H1 (cell line): ENCODE results near the gene KLF4. TPM values are rescaled to one million over a fixed set of nuclear protein-coding genes. Genes with fewer than 3 reads are reported as not detected.

ENCODE experiments used
- CTCF ChIA-PET: fragments of 300-600 bp; sonication (Branson Sonifier 250); formaldehyde crosslinking; loops from one replicate; lab custom pipeline; 2021; ENCODE audit not compliant: partially characterized antibody; lab: Charles Lee
- POLR2A ChIA-PET: fragments of 300-600 bp; sonication (Branson Sonifier 250); formaldehyde crosslinking; loops from one replicate; lab custom pipeline; 2021; ENCODE audit warnings: inconsistent platforms; ENCODE audit not compliant: partially characterized antibody; lab: Charles Lee
- DNase-seq, 2 experiments: peaks; one replicate each; pipeline versions ENCODE4 v3.0.0 to v3.0.0-alpha.2; 2010 to 2022; ENCODE audit warnings: low spot score in 2 of 2, low read depth in 1 of 2, mixed read lengths in 1 of 2
- FAIRE-seq: peaks from 2 replicates; lab custom pipeline; 2011; peaks lifted over from hg19 to GRCh38; lab: Jason Lieb, UNC
- H2AFZ ChIP-seq: 2 replicates; pipeline ENCODE4 v1.8.1; 2012; ENCODE audit warnings: low read length, inconsistent platforms
- H2AK5ac ChIP-seq: 2 replicates; pipeline ENCODE4 v1.6.1; 2013; ENCODE audit warnings: low read depth, low read length
- H2BK120ac ChIP-seq: replicated peaks from 2 replicates; pipeline ENCODE3; 2013; ENCODE audit warnings: low read depth, low read length, inconsistent platforms
- H2BK12ac ChIP-seq: 2 replicates; pipeline ENCODE4 v1.6.1; 2013; ENCODE audit warnings: low read depth, low read length
- H2BK15ac ChIP-seq: 2 replicates; pipeline ENCODE4 v1.6.1; 2013; ENCODE audit warnings: low read length
- H2BK20ac ChIP-seq: 2 replicates; pipeline ENCODE4 v1.6.1; 2013; ENCODE audit warnings: low read length
- H2BK5ac ChIP-seq: 2 replicates; pipeline ENCODE4 v1.6.1; 2013; ENCODE audit warnings: low read depth, low read length
- H3K14ac ChIP-seq: 2 replicates; pipeline ENCODE4 v1.6.1; 2013; ENCODE audit warnings: inconsistent platforms; ENCODE audit not compliant: insufficient read length
- H3K18ac ChIP-seq: 2 replicates; pipeline ENCODE4 v1.6.1; 2013; ENCODE audit warnings: low read length; ENCODE audit errors: extremely low read depth
- H3K23ac ChIP-seq: 2 replicates; pipeline ENCODE4 v1.6.1; 2013; ENCODE audit warnings: inconsistent platforms; ENCODE audit not compliant: insufficient read length
- H3K23me2 ChIP-seq: 2 replicates; pipeline ENCODE4 v1.6.1; 2013; ENCODE audit warnings: low read depth, low read length
- H3K27ac ChIP-seq: 2 replicates; pipeline ENCODE4 v1.6.1; 2011; ENCODE audit warnings: low read depth, low read length, inconsistent platforms
- H3K27me3 ChIP-seq, 4 experiments: replicated peaks in 1 of 4; 1 replicate in 1 of 4; 2 replicates in 3 of 4; pipeline versions ENCODE4 v1.6.1 to v1.8.1; 2011 to 2013; ENCODE audit warnings: low read length in 3 of 4, mild to moderate bottlenecking in 3 of 4, inconsistent platforms in 2 of 4, mixed read lengths in 2 of 4, moderate library complexity in 1 of 4; ENCODE audit not compliant: control insufficient read depth in 3 of 4, insufficient read depth in 3 of 4; ENCODE audit errors: extremely low read depth in 1 of 4
- H3K36me3 ChIP-seq, 4 experiments: 2 replicates each; pipeline versions ENCODE4 v1.6.1 to v1.8.1; 2011 to 2013; ENCODE audit warnings: mild to moderate bottlenecking in 4 of 4, low read length in 3 of 4, moderate library complexity in 2 of 4, control low read depth in 1 of 4, inconsistent platforms in 1 of 4; ENCODE audit not compliant: insufficient read depth in 4 of 4, control insufficient read depth in 2 of 4
- H3K4ac ChIP-seq: replicated peaks from 2 replicates; pipeline ENCODE3; 2013; ENCODE audit warnings: low read length, low read depth, mixed read lengths, inconsistent platforms; ENCODE audit not compliant: insufficient read length
- H3K4me1 ChIP-seq, 4 experiments: replicated peaks in 1 of 4; 1 replicate in 1 of 4; 2 replicates in 3 of 4; pipeline versions ENCODE4 v1.6.1 to v1.8.1; 2011 to 2013; ENCODE audit warnings: low read length in 3 of 4, inconsistent platforms in 2 of 4, mixed read lengths in 1 of 4; ENCODE audit not compliant: insufficient read depth in 4 of 4, control insufficient read depth in 3 of 4
- H3K4me2 ChIP-seq, 2 experiments: 2 replicates each; pipeline versions ENCODE4 v1.6.1 to v1.8.1; 2011 to 2013; ENCODE audit warnings: low read depth in 2 of 2, low read length in 2 of 2, control low read depth in 1 of 2, inconsistent platforms in 1 of 2, mild to moderate bottlenecking in 1 of 2; ENCODE audit not compliant: insufficient read depth in 1 of 2
- H3K4me3 ChIP-seq, 4 experiments: fragments of 200-600, 300-600 bp in 1 of 4; sonication (generic), shearing (Covaris generic), sonication (Bioruptor Twin) in 1 of 4; 2 replicates each; pipeline versions ENCODE4 v1.5.1 to v1.8.1; 2011 to 2016; ENCODE audit warnings: low read length in 4 of 4, low read depth in 3 of 4, control low read depth in 2 of 4, inconsistent platforms in 2 of 4, mild to moderate bottlenecking in 2 of 4, mixed read lengths in 1 of 4, moderate library complexity in 1 of 4; ENCODE audit not compliant: insufficient read depth in 2 of 4; ENCODE audit errors: extremely low read depth in 1 of 4
- H3K56ac ChIP-seq: replicated peaks from 2 replicates; pipeline ENCODE3; 2013; ENCODE audit warnings: low read depth, mild to moderate bottlenecking, mixed read lengths, low read length, inconsistent platforms; ENCODE audit not compliant: insufficient read length
- H3K79me1 ChIP-seq: 2 replicates; pipeline ENCODE4 v1.6.1; 2013; ENCODE audit warnings: low read depth, low read length, control low read depth
- H3K79me2 ChIP-seq, 2 experiments: 2 replicates each; pipeline versions ENCODE4 v1.6.1 to v1.8.1; 2012 to 2013; ENCODE audit warnings: low read length in 2 of 2, mild to moderate bottlenecking in 2 of 2, inconsistent platforms in 1 of 2; ENCODE audit not compliant: insufficient read depth in 2 of 2, control insufficient read depth in 1 of 2
- H3K9ac ChIP-seq, 4 experiments: replicated peaks in 1 of 4; 1 replicate in 1 of 4; 2 replicates in 3 of 4; pipeline versions ENCODE4 v1.6.1 to v1.8.1; 2011 to 2013; ENCODE audit warnings: low read depth in 3 of 4, low read length in 3 of 4, control low read depth in 2 of 4, mild to moderate bottlenecking in 2 of 4, moderate library complexity in 2 of 4, inconsistent platforms in 1 of 4; ENCODE audit errors: extremely low read depth in 1 of 4
- H3K9me3 ChIP-seq, 2 experiments: 2 replicates each; pipeline versions ENCODE4 v1.6.1 to v1.8.1; 2012 to 2013; ENCODE audit warnings: mild to moderate bottlenecking in 2 of 2, moderate library complexity in 2 of 2, control low read depth in 1 of 2, inconsistent platforms in 1 of 2, low read depth in 1 of 2, low read length in 1 of 2, mixed read lengths in 1 of 2; ENCODE audit not compliant: insufficient read depth in 2 of 2
- H4K20me1 ChIP-seq, 2 experiments: replicated peaks in 1 of 2; 2 replicates each; pipeline versions ENCODE3 to v1.8.1; 2011 to 2013; ENCODE audit warnings: inconsistent platforms in 2 of 2, low read length in 2 of 2, mild to moderate bottlenecking in 1 of 2; ENCODE audit not compliant: insufficient read depth in 2 of 2, control insufficient read depth in 1 of 2
- H4K5ac ChIP-seq: 2 replicates; pipeline ENCODE4 v1.6.1; 2013; ENCODE audit warnings: low read length, low read depth, mixed read lengths, inconsistent platforms; ENCODE audit not compliant: insufficient read length
- H4K8ac ChIP-seq: 2 replicates; pipeline ENCODE4 v1.8.0; 2013; ENCODE audit warnings: mild to moderate bottlenecking, moderate library complexity, low read length, inconsistent platforms; ENCODE audit not compliant: insufficient read depth; ENCODE audit errors: extremely low read depth
- H4K91ac ChIP-seq: replicated peaks from 2 replicates; pipeline ENCODE3; 2013; ENCODE audit warnings: low read length, mixed read lengths, inconsistent platforms; ENCODE audit not compliant: insufficient read length
- SIRT6 ChIP-seq: IDR thresholded peaks from one replicate; pipeline ENCODE4 v1.7.1; 2012; ENCODE audit warnings: low read length, inconsistent platforms
- SP4 ChIP-seq: IDR thresholded peaks from 2 replicates; pipeline ENCODE4 v1.6.1; 2012; ENCODE audit warnings: low read length, inconsistent platforms
- WGBS, 2 experiments: shearing (Covaris generic) in 1 of 2; methylation state at CpG; one replicate each; pipeline versions ENCODE4 v1.1.6 to v1.1.7; 2013 to 2015; ENCODE audit warnings: low lambda C conversion rate in 2 of 2, mixed read lengths in 2 of 2, inconsistent platforms in 1 of 2, low coverage in 1 of 2, missing lambda C conversion rate in 1 of 2; ENCODE audit not compliant: insufficient replicate concordance in 2 of 2, insufficient coverage in 1 of 2, insufficient read length in 1 of 2; ENCODE audit errors: extremely low coverage in 1 of 2, missing lambda C conversion rate in 1 of 2; 5-methylcytosine and 5-hydroxymethylcytosine counted together
- polyA plus RNA-seq, 7 experiments: library from polyadenylated mRNA; depleted of rRNA in 3 of 7; stranded (reverse) in 5 of 7; unstranded in 2 of 7; fragments of >200 nt in 5 of 7; fragments of 200-250 nt in 2 of 7; gene quantifications; 1 replicate in 5 of 7; 2 replicates in 1 of 7; 4 replicates in 1 of 7; pipeline versions ENCODE4 v1.2.1 to v1.2.3, GENCODE V29; 2011 to 2013; ENCODE audit warnings: missing spikeins in 2 of 7, mixed read lengths in 2 of 7
- total RNA-seq: library from RNA; stranded (reverse); fragmentation: NEBNext Ultra II Directional; extraction: Animal tissue kit (Norgen Biotek cat#: 25700); gene quantifications from 2 replicates; pipeline ENCODE4 v1.2.1, GENCODE V29; 2021
- TF ChIP-seq, protein P1 (sequence below): IDR thresholded peaks from 2 replicates; pipeline ENCODE4 v1.6.1; 2012; ENCODE audit warnings: low read length, inconsistent platforms

KLF4 gene
- total and polyA plus RNA-seq, 2 of the 8 experiments (the other 6 are each of a cell fraction or from before 2014, with no cell fraction given), result 0.77 to 2.8 TPM

DNA sequence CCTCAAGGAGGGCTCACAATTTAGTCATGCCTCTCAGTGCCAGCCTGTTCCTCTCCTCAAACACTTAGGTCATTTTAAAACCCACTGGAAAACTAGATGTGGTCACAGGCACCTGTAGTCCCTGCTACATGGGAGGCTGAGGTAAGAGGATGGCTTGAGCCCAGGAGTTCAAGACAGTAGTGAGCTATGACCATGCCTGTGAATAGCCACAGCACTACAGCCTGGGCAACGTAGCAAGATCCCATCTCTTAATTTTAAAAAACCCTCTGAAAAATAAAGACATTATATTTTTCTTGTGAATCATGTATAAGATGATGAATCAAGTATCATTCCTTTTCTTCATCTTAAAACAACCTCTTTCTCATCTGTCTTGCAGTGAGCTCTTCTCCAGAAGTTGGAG is 45.8 kb downstream of the KLF4 start:
- POLR2A ChIA-PET, result no interaction called here
- Histone ChIP-seq H2BK12ac (no peak overlapping the region), H3K4ac (no peak overlapping the region), H3K79me1 (no peaks in the 10 kb centered on the region), H3K14ac (no peak overlapping the region), H3K9ac (no peak overlapping the region), H4K91ac (no peak overlapping the region), H3K27me3 (no peaks in the 10 kb centered on the region), H4K8ac (no peak overlapping the region), H3K23me2 (no peaks in the 10 kb centered on the region; the same call in 1 of the 2 replicates), H3K4me1 (peaks cover under 1 to 4% (median 2%) of the 10 kb centered on the region in 4 experiments; a peak in 4 of 7 replicates), H2AK5ac (no peak overlapping the region), H3K18ac (no peak overlapping the region), H3K27ac (no peak overlapping the region), H2BK15ac (no peak overlapping the region), H2BK20ac (no peak overlapping the region; the same call in 1 of the 2 replicates), H3K9me3 (no peaks in the 10 kb centered on the region), H3K56ac (no peak overlapping the region), H3K23ac (no peak overlapping the region), H2BK120ac (no peak overlapping the region), H3K4me3 (no peak overlapping the region), H3K79me2 (no peaks in the 10 kb centered on the region), H4K20me1 (no peaks in the 10 kb centered on the region), H4K5ac (no peak overlapping the region), H3K4me2 (no peak overlapping the region), H3K36me3 (no peaks in the 10 kb centered on the region), H2AFZ (no peak overlapping the region), H2BK5ac (no peak overlapping the region)
- FAIRE-seq, result no peak
- no peak for DNase-seq
- WGBS, 2 experiments, result 91% methylated on average over 1 of the region's 1 CpG; no CpG with 5 or more reads in 1 of the 2 experiments
- CTCF ChIA-PET, result interaction anchor here (1.0 to 3.8 kb wide), 7 partner anchors 14 to 1121 kb away, joined by 3 to 50 read pairs (median 4); no protein-coding TSS in a partner anchor
- TF ChIP-seq SIRT6, result no peak
- TF ChIP-seq, protein P1, sequence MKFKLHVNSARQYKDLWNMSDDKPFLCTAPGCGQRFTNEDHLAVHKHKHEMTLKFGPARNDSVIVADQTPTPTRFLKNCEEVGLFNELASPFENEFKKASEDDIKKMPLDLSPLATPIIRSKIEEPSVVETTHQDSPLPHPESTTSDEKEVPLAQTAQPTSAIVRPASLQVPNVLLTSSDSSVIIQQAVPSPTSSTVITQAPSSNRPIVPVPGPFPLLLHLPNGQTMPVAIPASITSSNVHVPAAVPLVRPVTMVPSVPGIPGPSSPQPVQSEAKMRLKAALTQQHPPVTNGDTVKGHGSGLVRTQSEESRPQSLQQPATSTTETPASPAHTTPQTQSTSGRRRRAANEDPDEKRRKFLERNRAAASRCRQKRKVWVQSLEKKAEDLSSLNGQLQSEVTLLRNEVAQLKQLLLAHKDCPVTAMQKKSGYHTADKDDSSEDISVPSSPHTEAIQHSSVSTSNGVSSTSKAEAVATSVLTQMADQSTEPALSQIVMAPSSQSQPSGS, result no peak
- TF ChIP-seq SP4, result no peak
